Middle frontal gyrus (tissue), 1 donor: ENCODE measurements around the gene B3GALT6.
"Not testable (repeated sequence)": the region's sequence is repeated elsewhere in the genome, so short reads cannot be mapped to it uniquely, and the experiment has no call there.

Experiments
- DNase-seq: peaks from one replicate; pipeline ENCODE4 v3.0.0-alpha.2; 2015; ENCODE audit warnings: low spot score; ENCODE audit errors: extremely low spot score

The B3GALT6 gene

GRCh38 chr1:1243807-1244191 lies 11.8 kb downstream of the B3GALT6 start:
- DNase-seq, result no peak

DNA sequence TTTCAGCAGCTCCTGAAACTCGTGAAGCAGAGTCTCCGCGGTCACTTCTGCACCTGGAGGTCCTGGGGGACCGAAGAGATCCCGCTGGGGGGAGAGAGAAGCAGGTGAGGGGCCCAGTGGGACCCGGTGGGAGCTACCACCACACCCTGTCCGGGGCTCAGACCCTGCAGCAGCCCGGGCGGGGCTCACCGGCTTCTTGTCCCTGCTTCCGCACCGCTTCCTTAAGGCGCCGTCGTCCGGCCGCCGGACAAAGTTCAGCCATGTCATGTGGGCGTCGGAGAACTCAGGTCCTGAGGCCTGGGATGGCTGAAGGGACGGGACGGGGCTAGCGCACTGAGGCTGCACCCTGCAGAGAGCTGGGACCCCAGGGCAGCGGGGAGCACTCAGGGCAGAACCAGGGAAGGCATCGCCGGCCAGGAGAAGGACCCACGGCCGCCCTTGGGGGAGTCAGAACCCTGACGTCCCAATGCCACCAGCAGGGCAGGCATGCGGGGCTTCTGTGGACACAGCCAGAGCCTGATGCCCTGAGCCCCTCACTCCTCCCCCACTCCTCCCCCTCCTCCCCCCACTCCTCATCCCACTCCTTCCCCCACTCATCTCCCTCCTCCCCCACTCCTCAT lies 12.3 kb downstream of the B3GALT6 start:
- no peak for DNase-seq

DNA sequence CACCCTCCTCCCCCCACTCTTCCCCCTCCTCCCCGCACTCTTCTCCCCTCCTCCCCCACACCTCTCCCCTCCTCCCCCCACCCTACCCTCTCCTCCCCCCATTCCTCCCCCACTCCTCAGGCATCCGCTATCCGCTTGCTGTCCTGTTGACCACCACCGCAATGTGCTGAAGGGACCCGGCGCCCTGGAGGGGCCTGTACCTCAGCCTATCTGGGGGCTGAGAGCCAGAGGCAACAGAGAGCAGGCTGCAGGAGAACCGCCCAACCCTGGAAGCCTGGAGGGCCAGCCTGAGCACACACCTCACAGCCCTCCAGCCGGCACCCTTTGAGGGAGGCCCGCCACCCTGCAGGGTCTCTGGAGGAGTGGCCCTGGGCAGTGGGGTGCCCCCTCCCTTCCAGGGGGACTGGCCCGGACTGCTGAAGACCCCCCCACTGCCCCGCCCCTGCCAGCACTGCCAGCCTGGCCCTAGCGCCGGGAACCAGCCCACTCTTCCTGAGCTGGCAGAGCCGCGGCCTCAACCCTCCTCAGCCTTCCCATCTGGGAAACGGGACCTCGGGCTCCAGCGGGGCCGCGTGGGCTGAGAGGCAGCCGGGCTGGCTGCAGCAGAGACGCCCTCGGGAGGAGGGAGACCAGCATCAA lies 13.3 kb downstream of the B3GALT6 start:
- no peak for DNase-seq

- DNase-seq, result no peak
Measured at GRCh38 chr1:1245817-1246576, 14.0 kb downstream of the B3GALT6 start.

GRCh38 chr1:1246577-1247340 lies 14.7 kb downstream of the B3GALT6 start, which contains the start of gene C1QTNF12:
TSS of gene C1QTNF12 (minus strand) at chr1:1246722. CDS start at chr1:1246690, 32 bp downstream.
- no peak for DNase-seq

GRCh38 chr1:1247341-1247913 lies 15.4 kb downstream of the B3GALT6 start:
- no peak for DNase-seq

GRCh38 chr1:1248009-1248913 lies 16.2 kb downstream of the B3GALT6 start:
- not testable (repeated sequence) for DNase-seq

DNA sequence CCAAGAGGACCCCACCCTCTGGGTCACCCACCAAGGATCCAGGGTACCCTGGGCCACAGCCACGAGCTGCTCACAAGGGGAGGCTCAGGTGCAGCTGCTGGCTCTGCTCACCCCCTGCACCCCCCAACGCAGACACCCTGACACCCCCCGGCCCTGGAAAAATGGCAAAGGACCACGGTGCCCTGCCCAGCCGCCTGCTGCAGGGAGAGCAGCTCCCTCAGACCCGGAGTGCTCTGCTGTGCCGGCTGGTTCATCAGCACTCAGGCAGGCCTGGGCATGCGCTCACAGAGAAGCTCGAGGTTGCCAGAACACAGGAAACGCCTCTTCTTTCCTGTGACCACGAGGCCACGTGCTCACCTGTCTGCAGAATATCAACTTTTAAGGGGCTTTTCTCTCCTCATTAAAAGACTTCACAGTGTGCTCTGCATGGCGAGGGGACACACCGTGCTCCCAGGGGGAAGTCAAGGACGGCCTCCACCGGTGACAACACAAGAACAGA lies 18.8 kb downstream of the B3GALT6 start:
- no peak for DNase-seq

GRCh38 chr1:1253314-1253713 lies 21.3 kb downstream of the B3GALT6 start:
- no peak for DNase-seq

DNA sequence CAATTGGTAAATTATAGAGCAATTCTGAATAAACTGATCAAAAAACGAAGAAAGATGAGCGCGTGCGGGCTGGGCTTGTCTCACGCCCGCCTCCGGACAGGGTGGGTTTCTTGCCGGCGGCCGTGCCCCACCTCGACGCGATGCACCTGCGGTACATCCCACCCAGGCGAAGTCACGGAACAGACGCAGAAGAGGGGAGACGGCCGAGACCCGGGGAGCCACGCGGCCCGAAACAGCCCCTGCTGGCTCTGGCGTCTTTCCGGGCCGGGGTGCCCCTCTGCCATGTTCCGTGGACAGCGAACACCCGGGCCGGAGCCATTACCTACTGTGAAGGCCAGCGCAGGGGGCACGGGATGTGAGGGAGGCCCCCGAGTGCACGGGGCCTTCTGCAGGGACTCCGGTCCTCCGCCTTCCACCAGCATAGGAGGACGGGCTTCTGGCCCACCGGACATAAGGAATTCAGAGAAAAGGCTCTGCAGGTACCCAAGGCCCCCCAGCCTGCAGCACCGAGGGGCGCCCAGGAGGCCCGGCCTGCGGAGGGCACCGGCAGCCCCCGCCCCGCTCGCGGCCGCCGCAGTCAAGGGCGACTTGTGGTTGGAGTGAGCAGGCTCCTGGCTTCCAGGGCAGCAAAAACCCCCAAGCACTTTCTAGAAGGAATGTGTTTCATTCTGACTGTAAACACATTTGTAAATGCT lies 22.1 kb downstream of the B3GALT6 start:
- no peak for DNase-seq

DNA sequence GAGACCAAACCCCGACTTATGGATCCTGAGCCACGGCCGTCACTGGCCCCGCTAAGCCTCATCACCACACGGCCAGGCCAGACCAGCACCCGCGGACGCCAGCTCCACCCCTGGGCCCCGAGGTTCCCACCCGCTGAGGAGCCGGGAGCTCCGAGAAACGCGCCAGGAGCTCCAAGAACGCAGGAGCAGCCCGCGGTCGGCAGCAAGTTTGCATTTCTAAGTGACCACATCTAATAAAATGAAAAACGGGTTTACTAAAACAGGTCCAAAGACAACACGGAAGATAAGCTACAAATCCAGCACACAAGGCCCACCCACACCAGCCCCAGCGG lies 22.6 kb downstream of the B3GALT6 start:
- no peak for DNase-seq

DNA sequence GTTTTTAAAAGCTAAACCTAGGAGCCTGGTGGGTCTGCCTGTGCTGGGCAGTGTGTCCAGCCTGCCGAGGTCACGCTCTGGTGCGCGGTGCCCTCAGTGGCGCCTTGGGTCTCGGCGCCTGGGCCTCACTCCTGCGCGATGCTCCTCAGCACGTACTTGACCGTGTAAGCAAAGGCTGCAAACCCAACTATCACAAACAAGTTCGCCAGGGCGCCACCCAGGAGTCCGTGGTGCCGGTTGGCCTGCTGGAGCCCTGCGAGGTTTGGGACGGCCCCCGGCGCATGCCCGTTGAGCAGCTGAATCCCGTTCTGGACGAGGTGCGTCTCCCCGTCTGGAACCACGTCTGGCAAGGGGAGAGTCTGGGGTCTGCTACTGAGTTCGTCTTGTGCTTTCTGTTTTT lies 23.0 kb downstream of the B3GALT6 start:
- no peak for DNase-seq

- DNase-seq, result no peak
Measured at GRCh38 chr1:1255611-1256010, 23.6 kb downstream of the B3GALT6 start.

GRCh38 chr1:1256956-1257871 lies 25.2 kb downstream of the B3GALT6 start:
- DNase-seq, result no peak

DNA sequence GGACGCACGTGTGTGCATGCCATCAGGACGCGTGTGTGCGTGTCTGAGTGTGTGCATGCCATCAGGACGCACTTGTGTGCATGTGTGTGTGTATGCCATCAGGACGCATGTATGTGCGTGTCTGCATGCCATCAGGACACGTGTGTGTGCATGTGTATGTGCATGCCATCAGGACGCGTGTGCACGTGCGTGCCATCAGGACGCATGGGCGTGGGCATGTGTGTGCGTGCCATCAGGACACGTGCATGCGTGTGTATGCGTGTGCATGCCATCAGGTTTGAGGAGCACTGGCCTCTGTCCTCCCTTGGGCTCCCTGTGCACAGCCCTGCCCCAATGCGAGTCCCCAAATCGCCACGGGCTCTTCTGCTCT lies 27.1 kb downstream of the B3GALT6 start:
- DNase-seq, result no peak

DNA sequence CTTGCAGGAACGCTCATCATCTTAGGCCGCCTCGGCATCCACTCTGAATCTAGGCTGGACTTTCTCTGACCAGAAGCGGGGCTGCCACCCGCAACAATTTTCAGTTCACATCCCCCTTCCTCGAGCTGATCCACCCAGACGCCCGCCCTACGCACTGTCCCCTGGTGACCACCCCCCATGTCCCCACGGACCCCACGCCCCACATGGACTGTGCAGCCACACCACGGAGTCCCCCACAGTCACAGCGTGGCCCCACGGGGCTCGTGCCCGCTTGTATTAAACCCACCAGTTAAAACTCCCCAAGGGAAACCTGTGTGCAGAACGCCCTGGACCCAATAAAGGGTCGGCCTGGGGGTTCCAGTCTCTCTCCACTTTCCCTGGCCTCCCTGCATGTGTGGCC lies 27.5 kb downstream of the B3GALT6 start:
- no peak for DNase-seq

DNA sequence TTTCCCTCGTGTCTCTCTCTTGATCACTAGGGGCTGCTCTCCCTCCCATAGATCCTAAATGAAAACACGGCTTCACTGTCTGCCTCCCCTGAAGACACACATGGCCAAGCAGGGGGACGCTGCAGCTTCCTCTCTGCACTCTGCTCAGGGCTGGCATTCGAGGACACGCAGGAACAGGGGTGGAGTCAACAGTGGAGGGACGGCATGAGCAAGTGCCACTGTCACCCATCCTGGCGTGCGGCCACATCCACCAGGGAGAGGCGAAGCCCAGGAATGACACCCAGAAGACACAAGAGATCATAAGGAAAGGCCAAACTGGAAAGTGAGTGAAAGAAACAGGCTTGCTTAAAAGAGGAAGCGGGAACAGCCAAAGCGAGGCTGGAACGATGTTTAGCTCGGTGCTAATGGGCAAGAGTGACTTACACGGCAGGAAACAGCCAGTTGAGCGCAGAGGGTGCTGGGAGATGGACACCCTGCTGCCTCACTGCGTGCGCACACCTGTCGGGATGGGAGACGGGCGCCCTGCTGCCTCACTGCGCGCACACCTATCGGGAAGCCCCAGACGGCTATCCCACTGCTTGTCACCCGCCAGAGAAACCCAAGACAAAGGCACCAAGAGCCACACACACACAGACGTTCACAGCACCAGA lies 28.0 kb downstream of the B3GALT6 start:
- DNase-seq, result no peak

DNA sequence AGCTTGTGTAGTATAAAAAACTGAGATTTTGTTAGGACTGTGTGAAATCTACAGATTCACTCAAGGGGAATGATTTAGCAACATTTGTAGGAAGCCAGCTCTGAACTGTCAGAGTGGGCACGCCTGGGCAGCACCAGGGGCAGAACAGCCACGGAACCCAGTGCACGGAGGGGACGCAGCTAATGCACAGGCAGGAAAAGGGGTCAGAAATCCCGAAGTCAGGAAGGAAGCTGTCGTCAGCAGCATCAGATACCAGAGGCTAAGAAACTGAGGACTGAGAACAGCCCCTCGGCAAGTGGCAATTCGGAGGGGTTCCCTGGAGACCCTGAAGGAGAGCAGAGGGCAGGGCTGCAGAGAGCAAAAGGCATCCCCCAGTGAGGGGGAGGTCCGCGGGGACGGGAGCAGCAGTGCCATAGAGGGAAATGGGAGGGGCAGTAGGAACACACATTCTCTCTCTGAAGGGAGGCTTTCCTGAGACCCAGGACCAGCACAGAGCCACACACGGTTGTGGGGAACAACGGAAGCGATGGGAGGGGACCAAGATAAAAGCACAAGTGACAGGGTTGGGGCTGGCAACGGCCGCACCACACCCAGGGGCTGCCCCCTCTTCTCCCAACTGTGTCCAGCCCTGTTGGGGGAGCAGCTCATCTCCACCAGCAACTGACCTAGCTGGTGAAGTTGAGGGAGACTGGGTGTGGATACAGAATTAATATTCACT lies 29.0 kb downstream of the B3GALT6 start:
- no peak for DNase-seq
